ENCODE results near the gene RIMBP2.

The RIMBP2 gene

GRCh38 chr12:130525384-130526172 lies 190.5 kb downstream of the RIMBP2 start:
- no peak for DNase-seq

- DNase-seq, result no peak
Observed at GRCh38 chr12:130524759-130525158, 191.3 kb downstream of the RIMBP2 start.

- DNase-seq, result no peak
Observed at GRCh38 chr12:130523863-130524614, 192.1 kb downstream of the RIMBP2 start.

GRCh38 chr12:130523208-130523607 lies 192.9 kb downstream of the RIMBP2 start:
- no peak for DNase-seq

GRCh38 chr12:130522244-130522834 lies 193.8 kb downstream of the RIMBP2 start:
- no peak for DNase-seq

- DNase-seq, result no peak
Observed at GRCh38 chr12:130521375-130522124, 194.5 kb downstream of the RIMBP2 start.

GRCh38 chr12:130520784-130521183 lies 195.3 kb downstream of the RIMBP2 start:
- no peak for DNase-seq

- DNase-seq, result no peak
Observed at GRCh38 chr12:130517588-130517987, 198.5 kb downstream of the RIMBP2 start.

- no peak for DNase-seq
Observed at GRCh38 chr12:130514149-130514551, 201.9 kb downstream of the RIMBP2 start.

- DNase-seq, result no peak
Observed at GRCh38 chr12:130513556-130513955, 202.5 kb downstream of the RIMBP2 start.

GRCh38 chr12:130511285-130511684 lies 204.8 kb downstream of the RIMBP2 start:
- DNase-seq, result no peak

- DNase-seq, result no peak
Observed at GRCh38 chr12:130509454-130509853, 206.6 kb downstream of the RIMBP2 start.

- no peak for DNase-seq
Observed at GRCh38 chr12:130508847-130509246, 207.3 kb downstream of the RIMBP2 start.

GRCh38 chr12:130508318-130508717 lies 207.8 kb downstream of the RIMBP2 start:
- DNase-seq, result no peak

- no peak for DNase-seq
Observed at GRCh38 chr12:130506844-130507243, 209.3 kb downstream of the RIMBP2 start.

- no peak for DNase-seq
Observed at GRCh38 chr12:130504840-130505175, 211.3 kb downstream of the RIMBP2 start.

- no peak for DNase-seq
Observed at GRCh38 chr12:130504110-130504839, 211.8 kb downstream of the RIMBP2 start.

- no peak for DNase-seq
Observed at GRCh38 chr12:130501821-130502220, 214.3 kb downstream of the RIMBP2 start.

- no peak for DNase-seq
Observed at GRCh38 chr12:130500835-130501330, 215.2 kb downstream of the RIMBP2 start.

- DNase-seq, result no peak
Observed at GRCh38 chr12:130499474-130499873, 216.6 kb downstream of the RIMBP2 start.

- no peak for DNase-seq
Observed at GRCh38 chr12:130498589-130499385, 217.3 kb downstream of the RIMBP2 start.
